ENCODE data around the gene PITPNB.

The PITPNB gene

DNA sequence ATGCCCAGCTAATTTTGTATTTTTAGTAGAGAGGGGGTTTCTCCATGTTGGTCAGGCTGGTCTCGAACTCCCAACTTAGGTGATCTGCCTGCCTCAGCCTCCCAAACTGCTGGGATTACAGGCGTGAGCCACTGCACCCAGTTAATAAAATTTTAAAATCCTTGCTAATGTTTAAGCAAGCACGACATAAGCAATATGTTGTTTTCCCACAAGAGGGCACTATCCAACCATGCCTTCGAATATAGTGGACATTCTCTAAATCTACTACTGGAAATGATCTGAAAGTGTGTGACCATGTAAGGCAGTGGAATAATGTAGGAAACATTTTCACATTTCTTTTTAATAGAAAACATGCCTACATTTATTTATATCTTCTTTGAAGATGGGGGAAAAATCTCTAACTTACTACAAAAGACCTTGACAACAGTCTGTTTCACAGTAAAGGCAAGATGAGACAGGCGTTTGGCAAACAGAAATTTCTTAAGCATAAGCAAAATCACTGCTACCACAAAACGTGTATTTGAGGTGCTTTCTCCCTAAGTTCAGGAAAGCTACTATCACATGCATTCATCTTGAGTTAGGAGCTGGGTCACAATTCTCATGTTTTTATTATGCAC is 38.2 kb downstream of the PITPNB start:
- peak; percentile 52 for DNase-seq (ENCODE audit: low spot score)

GRCh38 chr22:27879923-27880322 is 39.1 kb downstream of the PITPNB start:
- peak; percentile 16 for DNase-seq (ENCODE audit: low spot score)

DNA sequence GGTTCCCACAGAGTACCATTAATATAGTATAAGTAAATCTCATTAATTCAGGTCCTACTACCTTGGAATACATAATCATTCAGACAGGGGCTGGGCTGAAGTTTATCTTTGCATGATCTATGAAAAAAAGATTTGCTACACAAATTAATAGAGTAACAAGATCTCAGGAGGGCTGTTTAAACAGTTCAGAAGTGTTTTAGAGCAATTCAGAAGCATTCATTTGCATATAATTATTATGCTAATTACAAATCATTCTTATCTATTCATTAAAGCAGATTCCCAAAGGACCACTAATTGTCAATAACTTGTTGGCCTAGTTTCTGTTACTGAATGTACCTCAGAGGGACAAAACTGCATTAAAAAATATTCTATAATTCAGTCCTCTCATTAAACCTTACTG is 40.5 kb downstream of the PITPNB start:
- DNase-seq (ENCODE audit: low spot score): no peak

- DNase-seq (ENCODE audit: low spot score): no peak
These were observed 41.6 kb downstream of the PITPNB start for GRCh38 chr22:27877501-27877900.

- no peak for DNase-seq (ENCODE audit: low spot score)
These were observed 42.4 kb downstream of the PITPNB start for GRCh38 chr22:27876684-27877083.

- DNase-seq (ENCODE audit: low spot score): no peak
These were observed 43.1 kb downstream of the PITPNB start for GRCh38 chr22:27875951-27876350.

DNA sequence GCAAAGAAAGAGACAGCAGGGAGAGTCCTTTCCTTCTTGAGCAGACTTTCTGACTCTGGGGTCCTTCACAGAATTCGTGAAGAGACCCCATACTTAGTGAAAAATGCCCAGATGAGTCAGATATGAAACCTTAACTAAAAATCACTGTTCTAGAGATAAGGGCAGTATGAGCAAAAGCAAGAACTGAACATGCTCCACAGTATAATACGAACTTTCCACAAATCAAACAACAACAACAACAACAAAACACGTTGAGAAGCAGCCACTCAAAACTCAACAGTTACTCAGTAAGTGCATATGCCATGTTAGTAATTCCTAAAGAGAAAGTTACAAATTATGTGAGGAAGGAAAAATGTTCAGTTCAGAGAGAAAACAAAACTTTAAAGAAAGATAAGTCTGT is 44.3 kb downstream of the PITPNB start:
- DNase-seq (ENCODE audit: low spot score): no peak

- no peak for DNase-seq (ENCODE audit: low spot score)
These were observed 44.9 kb downstream of the PITPNB start for GRCh38 chr22:27874185-27874584.

GRCh38 chr22:27873472-27873871 is 45.6 kb downstream of the PITPNB start:
- no peak for DNase-seq (ENCODE audit: low spot score)

DNA sequence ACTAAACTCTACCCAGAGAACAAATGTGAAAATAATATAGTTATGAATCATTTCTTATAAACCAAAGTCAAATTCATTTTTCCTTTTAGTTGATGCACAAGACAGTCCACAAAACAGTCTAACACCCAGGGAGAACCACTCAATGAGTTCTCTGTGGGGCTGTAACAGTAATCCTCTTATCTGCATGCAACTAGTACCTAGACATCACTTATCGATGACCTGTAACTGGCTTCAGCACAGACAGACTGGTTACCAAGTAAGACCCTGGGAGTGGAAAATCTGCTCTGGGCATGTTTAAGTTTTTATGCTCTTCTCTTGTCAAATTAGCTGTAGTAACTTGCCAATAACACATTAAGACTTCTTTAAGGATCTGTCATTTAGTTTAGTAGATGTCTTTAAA is 46.6 kb downstream of the PITPNB start:
- no peak for DNase-seq (ENCODE audit: low spot score)

- DNase-seq (ENCODE audit: low spot score): no peak
These were observed 47.6 kb downstream of the PITPNB start for GRCh38 chr22:27871306-27872014.

- DNase-seq (ENCODE audit: low spot score): no peak
These were observed 48.5 kb downstream of the PITPNB start for GRCh38 chr22:27870234-27871191.

DNA sequence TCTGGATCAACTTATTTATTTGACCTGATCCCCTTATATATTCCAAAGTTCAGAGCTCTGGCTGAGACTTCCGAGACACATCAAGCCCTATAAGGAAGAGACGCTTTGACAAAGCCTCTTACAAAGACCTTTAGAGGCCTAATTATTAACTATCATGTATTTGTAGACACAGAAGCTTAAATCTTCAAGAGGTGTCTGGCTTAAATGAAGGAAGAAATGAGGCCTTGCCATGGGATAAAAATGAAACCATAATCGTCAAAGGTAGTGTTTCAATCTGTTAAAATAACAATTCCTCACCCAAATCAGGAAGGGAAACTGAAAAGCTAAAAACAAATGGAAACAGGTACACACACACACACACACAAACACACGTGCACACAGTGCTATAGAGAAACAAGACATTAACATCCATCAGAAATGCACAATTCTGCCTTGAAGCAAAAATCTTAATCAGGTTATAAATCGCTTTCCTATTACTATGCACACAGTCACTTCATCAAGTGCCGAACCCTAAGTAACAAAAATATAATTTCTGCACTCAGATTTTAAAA is 50.2 kb downstream of the PITPNB start:
- no peak for DNase-seq (ENCODE audit: low spot score)

DNA sequence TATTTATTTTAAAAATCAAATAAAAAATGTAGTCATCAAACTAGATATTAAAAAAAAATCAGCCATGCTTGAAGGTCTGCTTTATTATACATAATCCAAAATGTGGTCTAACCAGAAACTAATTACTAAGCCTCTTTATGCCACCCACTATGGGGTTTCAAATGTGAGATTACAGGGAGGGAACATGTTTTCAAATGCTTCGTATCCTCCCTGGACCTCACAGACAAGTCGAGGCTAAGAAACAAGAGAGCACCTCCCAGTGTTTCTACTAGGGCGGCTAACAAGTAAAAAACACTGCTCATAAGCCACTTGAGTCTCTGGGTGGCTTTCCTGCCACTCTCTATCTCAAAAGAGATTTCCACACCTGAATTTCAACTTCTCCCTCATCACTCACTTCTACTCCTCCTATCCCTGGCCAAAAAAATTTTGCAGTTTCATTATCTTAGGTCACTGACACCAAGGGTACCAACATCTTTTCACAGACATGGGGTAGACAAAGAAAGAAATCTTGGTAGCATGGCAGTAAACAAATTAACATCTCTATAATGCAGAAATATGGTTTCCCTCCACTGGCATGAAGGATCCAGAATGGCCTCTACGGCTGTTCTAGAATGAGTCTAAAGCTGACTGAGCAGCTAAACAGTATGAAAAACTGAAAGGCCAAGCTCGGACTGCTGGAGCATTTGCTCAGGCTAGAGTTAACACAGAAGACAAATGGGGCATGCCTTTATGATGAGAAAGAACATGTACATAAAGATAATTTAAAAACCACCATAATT is 50.9 kb downstream of the PITPNB start:
- no peak for DNase-seq (ENCODE audit: low spot score)

GRCh38 chr22:27867085-27867952 is 51.7 kb downstream of the PITPNB start:
- no peak for DNase-seq (ENCODE audit: low spot score)

DNA sequence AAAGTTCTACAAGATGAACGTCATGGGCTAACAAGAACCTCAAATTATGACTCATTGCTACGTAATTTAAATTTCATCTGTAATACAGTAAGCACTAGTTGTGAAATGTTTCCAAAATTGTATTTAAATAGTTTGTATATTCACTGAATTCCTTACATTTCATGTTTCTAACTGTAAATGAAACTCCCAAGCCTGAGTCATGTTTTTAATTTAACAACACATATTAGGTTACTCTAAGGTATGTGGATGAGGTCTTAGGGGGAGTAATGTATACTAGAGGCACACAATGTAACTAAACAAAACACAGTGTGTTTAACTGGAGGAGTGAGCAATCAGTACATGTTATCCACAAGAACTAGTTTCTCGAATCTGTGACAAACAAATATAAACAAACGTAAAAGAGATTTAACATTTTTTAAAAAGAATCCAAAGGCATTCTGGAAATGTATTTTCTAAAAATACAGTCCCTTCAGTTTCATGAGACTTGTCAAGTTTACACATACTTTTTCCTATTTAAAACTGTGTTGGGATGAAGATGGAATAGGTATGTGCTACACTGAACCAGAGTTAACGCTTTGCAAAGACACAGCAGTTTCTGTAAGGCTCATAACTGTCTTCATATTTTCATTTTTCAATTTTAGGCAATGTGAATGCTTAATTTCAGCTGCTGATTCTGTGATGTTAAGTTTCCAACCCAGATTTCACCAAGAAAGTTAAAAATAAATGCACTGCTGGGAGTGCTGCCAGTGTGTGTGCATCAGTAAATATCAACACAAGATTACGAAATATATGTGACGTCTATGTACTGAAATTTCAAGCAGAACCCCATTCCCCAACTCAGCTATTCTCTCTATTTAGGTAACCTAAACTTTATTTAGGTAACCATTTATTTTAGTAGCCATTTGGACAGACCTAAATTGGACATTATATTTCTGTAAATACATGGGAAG is 52.6 kb downstream of the PITPNB start:
- no peak for DNase-seq (ENCODE audit: low spot score)

DNA sequence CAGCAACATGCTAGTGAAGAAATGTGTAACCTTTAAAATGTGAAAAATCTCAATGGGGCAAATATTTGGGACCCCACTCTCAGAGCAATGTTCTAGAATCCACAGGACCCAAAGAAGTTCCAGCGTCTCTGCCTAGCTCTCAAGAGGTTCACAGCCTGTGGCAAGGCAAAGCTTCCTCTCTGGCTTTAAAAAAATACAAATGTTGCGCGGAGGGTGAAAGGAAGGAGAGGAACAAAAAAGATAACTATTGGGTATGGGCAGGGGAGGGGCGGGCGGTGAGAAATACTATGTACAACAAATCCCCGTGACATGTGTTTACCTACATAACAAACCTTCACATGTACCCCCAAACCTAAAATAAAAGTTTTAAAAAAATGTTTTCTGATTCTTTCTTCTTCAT is 53.6 kb downstream of the PITPNB start:
- no peak for DNase-seq (ENCODE audit: low spot score)

DNA sequence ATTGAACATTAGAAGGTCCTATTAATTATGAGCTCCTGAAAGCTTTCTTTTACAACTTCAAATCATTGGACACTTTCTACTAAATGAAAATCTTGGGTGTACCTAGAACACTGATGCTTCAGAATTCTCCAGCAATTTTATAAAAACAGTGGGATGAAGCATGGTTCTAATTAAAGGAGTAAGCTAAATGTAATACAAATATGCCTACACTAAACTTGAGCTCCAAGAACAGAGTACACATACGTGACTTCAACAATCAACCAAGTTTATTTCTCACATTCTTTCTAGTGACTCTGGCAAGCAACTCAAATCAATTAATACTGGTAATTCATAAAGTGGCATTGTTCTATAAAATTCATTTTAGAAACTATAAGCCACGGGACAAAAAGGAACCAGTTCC is 55.5 kb downstream of the PITPNB start:
- no peak for DNase-seq (ENCODE audit: low spot score)

GRCh38 chr22:27863001-27863400 is 56.1 kb downstream of the PITPNB start:
- no peak for DNase-seq (ENCODE audit: low spot score)

DNA sequence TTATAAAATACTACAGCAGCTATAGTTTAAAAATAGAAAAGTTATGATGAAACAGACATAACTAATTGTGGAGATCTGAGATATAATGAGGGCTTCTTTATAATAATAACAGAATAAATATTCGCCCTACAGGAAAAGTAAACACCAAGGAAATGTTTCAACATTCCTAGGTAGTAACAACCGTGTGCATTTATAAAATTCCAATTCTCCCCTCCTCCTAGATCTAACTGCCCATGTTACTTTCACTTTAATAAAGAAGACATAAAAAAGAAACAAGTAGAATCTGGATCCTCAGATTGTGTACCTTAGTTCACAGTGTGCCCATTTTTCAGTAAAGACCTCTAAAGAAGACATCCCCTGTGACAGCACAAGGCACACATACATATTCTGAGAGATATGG is 59.7 kb downstream of the PITPNB start:
- no peak for DNase-seq (ENCODE audit: low spot score)

Data from SW480 (cell line).